WTC11 (cell line): ENCODE results near the gene MEA1. TPM values are rescaled to one million over a fixed set of nuclear protein-coding genes. Genes with fewer than 3 reads are reported as not detected.

Experiments
- ATAC-seq: fragments of 200-7000 bp; cut with Tn5 transposase; 2 replicates; pipeline ENCODE4 v1.10.0; 2021; ENCODE audit warnings: mild to moderate bottlenecking, moderate library complexity
- CTCF ChIA-PET: fragments of 300-600 bp; sonication (Branson Sonifier 250); formaldehyde crosslinking; loops from one replicate; lab custom pipeline; 2021; ENCODE audit warnings: antibody characterized with exemption; lab: Charles Lee
- POLR2A ChIA-PET: fragments of 350-600 bp; sonication (Branson Sonifier 250); formaldehyde crosslinking; loops from one replicate; lab custom pipeline; 2021; ENCODE audit warnings: antibody characterized with exemption; lab: Charles Lee
- DNase-seq: peaks from one replicate; pipeline ENCODE4 v3.0.0; 2021; ENCODE audit warnings: low spot score
- H3K27ac Mint-ChIP-seq: 2 replicates; pipeline ENCODE4 v1.8.0; 2021; ENCODE audit warnings: mixed read lengths
- H3K27me3 Mint-ChIP-seq: 2 replicates; pipeline ENCODE4 v1.8.0; 2021; ENCODE audit warnings: low read depth, mild to moderate bottlenecking, moderate library complexity, mixed read lengths
- H3K36me3 Mint-ChIP-seq: 2 replicates; pipeline ENCODE4 v1.8.0; 2021; ENCODE audit warnings: mixed read lengths
- H3K4me1 Mint-ChIP-seq: 2 replicates; pipeline ENCODE4 v1.8.0; 2022; ENCODE audit warnings: mixed read lengths
- H3K4me3 Mint-ChIP-seq: 2 replicates; pipeline ENCODE4 v1.8.0; 2021; ENCODE audit warnings: mild to moderate bottlenecking, moderate library complexity, mixed read lengths
- H3K9me3 Mint-ChIP-seq: 2 replicates; pipeline ENCODE4 v1.8.0; 2021; ENCODE audit warnings: mixed read lengths
- AR ChIP-seq: fragments of 250-450 bp; sonication (Bioruptor Pico); IDR thresholded peaks from 2 replicates; pipeline ENCODE4 v1.9.0; 2021; ENCODE audit warnings: mild to moderate bottlenecking
- ATF3 ChIP-seq: sonication (generic); formaldehyde crosslinking; conservative IDR thresholded peaks from 2 replicates; pipeline ENCODE4 v1.8.1; 2022; ENCODE audit warnings: mild to moderate bottlenecking, missing genetic modification reagents
- CDX4 ChIP-seq: fragments of 250-450 bp; sonication (Bioruptor Pico); IDR thresholded peaks from 2 replicates; pipeline ENCODE4 v1.9.0; 2021; ENCODE audit warnings: moderate library complexity, mild to moderate bottlenecking, inconsistent platforms, borderline replicate concordance
- E2F5 ChIP-seq: sonication (generic); formaldehyde crosslinking; IDR thresholded peaks from 2 replicates; pipeline ENCODE4 v1.8.1; 2022; ENCODE audit warnings: mild to moderate bottlenecking, moderate library complexity, missing genetic modification reagents
- ELF4 ChIP-seq: sonication (generic); formaldehyde crosslinking; IDR thresholded peaks from 2 replicates; pipeline ENCODE4 v1.8.1; 2022; ENCODE audit warnings: low read depth, mild to moderate bottlenecking, moderate library complexity, missing genetic modification reagents
- EMX1 ChIP-seq: fragments of 250-450 bp; sonication (Bioruptor Pico); IDR thresholded peaks from 2 replicates; pipeline ENCODE4 v1.8.0; 2021; ENCODE audit warnings: mild to moderate bottlenecking
- ESRRA ChIP-seq: sonication (generic); formaldehyde crosslinking; IDR thresholded peaks from 2 replicates; pipeline ENCODE4 v1.8.1; 2022; ENCODE audit warnings: mild to moderate bottlenecking, missing genetic modification reagents, borderline replicate concordance
- GABPB1 ChIP-seq: sonication (generic); formaldehyde crosslinking; IDR thresholded peaks from 2 replicates; pipeline ENCODE4 v1.8.1; 2023; ENCODE audit warnings: mild to moderate bottlenecking, missing genetic modification reagents
- HMGA2 ChIP-seq: fragments of 250-450 bp; sonication (Bioruptor Pico); IDR thresholded peaks from 2 replicates; pipeline ENCODE4 v1.4.0; 2021; ENCODE audit warnings: mild to moderate bottlenecking, moderate library complexity
- JUN ChIP-seq: sonication (generic); formaldehyde crosslinking; IDR thresholded peaks from 2 replicates; pipeline ENCODE4 v1.8.0; 2023; ENCODE audit warnings: mild to moderate bottlenecking, missing genetic modification reagents
- NFE2L1 ChIP-seq: sonication (generic); formaldehyde crosslinking; IDR thresholded peaks from 2 replicates; pipeline ENCODE4 v1.8.1; 2023; ENCODE audit warnings: missing genetic modification reagents
- OVOL2 ChIP-seq: fragments of 250-450 bp; sonication (Bioruptor Pico); IDR thresholded peaks from 2 replicates; pipeline ENCODE4 v1.9.0; 2021; ENCODE audit warnings: mild to moderate bottlenecking, borderline replicate concordance
- SOX15 ChIP-seq: fragments of 250-450 bp; sonication (Bioruptor Pico); IDR thresholded peaks from 2 replicates; pipeline ENCODE4 v1.9.0; 2021; ENCODE audit warnings: mild to moderate bottlenecking
- SP1 ChIP-seq: sonication (generic); formaldehyde crosslinking; conservative IDR thresholded peaks from 2 replicates; pipeline ENCODE4 v1.8.1; 2022; ENCODE audit warnings: missing genetic modification reagents
- USF2 ChIP-seq: sonication (generic); formaldehyde crosslinking; IDR thresholded peaks from 2 replicates; pipeline ENCODE4 v1.8.1; 2023; ENCODE audit warnings: mild to moderate bottlenecking, missing genetic modification reagents, moderate library complexity
- ZBTB43 ChIP-seq: sonication (generic); formaldehyde crosslinking; IDR thresholded peaks from 2 replicates; pipeline ENCODE4 v1.8.1; 2023; ENCODE audit warnings: mild to moderate bottlenecking, missing genetic modification reagents
- ZNF138 ChIP-seq: sonication (generic); formaldehyde crosslinking; conservative IDR thresholded peaks from 2 replicates; pipeline ENCODE4 v1.8.1; 2022; ENCODE audit warnings: mild to moderate bottlenecking, moderate library complexity, missing genetic modification reagents
- total RNA-seq: library from RNA; stranded (reverse); gene quantifications from 3 replicates; pipeline ENCODE4 v1.2.3, GENCODE V29; 2021

The MEA1 gene
- total RNA-seq, 1 experiment from 2014 or later, result 85.0 TPM

GRCh38 chr6:42971746-42972327 is 41.9 kb downstream of the MEA1 start:
- no peaks in the 10 kb centered on the region for H3K36me3 Mint-ChIP-seq
- H3K4me1 Mint-ChIP-seq, result peaks cover 1% of the 10 kb centered on the region; the same call in 1 of the 2 replicates

GRCh38 chr6:42970871-42971612 is 42.7 kb downstream of the MEA1 start:
- H3K4me3 Mint-ChIP-seq, result no peak overlapping the region
- H3K27ac Mint-ChIP-seq, result no peak overlapping the region; the same call in 1 of the 2 replicates
- H3K36me3 Mint-ChIP-seq, result no peaks in the 10 kb centered on the region
- POLR2A ChIA-PET, result interaction anchor here (1.5 to 2.7 kb wide), 2 partner anchors 13 to 42 kb away, joined by 4 to 9 read pairs; partner anchors contain the start of genes CNPY3 and PPP2R5D
- TF ChIP-seq GABPB1 (no peak), EMX1 (no peak), USF2 (CRISPR knock-in tag) (no peak), AR (no peak), ESRRA (CRISPR knock-in tag) (no peak), ATF3 (CRISPR knock-in tag) (no peak), CDX4 (CRISPR knock-in tag) (no peak)
- TF ChIP-seq, all 79 proteins: peak for 0
- DNase-seq (no peak), ATAC-seq (peak; percentile 15; the same call in 1 of the 2 replicates)
- Mint-ChIP-seq H3K27me3 (no peaks in the 10 kb centered on the region), H3K4me1 (no peaks in the 10 kb centered on the region), H3K9me3 (no peaks in the 10 kb centered on the region)
- CTCF ChIA-PET, result interaction anchor here (1.3 to 1.6 kb wide), 2 partner anchors 40 to 59 kb away, joined by 3 to 5 read pairs; no protein-coding TSS in a partner anchor

More at GRCh38 chr6:42971746-42972327, 41.9 kb downstream of the MEA1 start:
- CTCF ChIA-PET, result interaction anchor here (1.6 to 1.8 kb wide), 2 partner anchors 11 to 39 kb away, joined by 5 to 9 read pairs; partner anchors contain the start of gene GNMT
- peak overlapping the region; percentile 66; the same call in 1 of the 2 replicates for H3K27ac Mint-ChIP-seq
- no peaks in the 10 kb centered on the region for H3K27me3 Mint-ChIP-seq
- no peaks in the 10 kb centered on the region for H3K9me3 Mint-ChIP-seq
- ATAC-seq, result no peak
- DNase-seq, result no peak
- POLR2A ChIA-PET, result interaction anchor here (0.5 to 2.7 kb wide), 3 partner anchors 12 to 108 kb away, joined by 3 to 9 read pairs (median 4); partner anchors contain the start of genes CNPY3 and PPP2R5D
- no peak overlapping the region for H3K4me3 Mint-ChIP-seq
- no peak for TF ChIP-seq OVOL2 (CRISPR knock-in tag)
- no peak for TF ChIP-seq ZBTB43 (CRISPR knock-in tag)
- TF ChIP-seq ELF4 (CRISPR knock-in tag), result no peak
- no peak for TF ChIP-seq NFE2L1 (CRISPR knock-in tag)
- TF ChIP-seq JUN, result no peak
- TF ChIP-seq SP1 (CRISPR knock-in tag), result no peak
- no peak for TF ChIP-seq SOX15 (CRISPR knock-in tag)
- TF ChIP-seq HMGA2 (CRISPR knock-in tag), result no peak
- TF ChIP-seq E2F5 (CRISPR knock-in tag), result no peak
- TF ChIP-seq ZNF138 (CRISPR knock-in tag), result no peak
